HG03432 (cell line): Measurements from ENCODE around the gene TGFBR3.

Experiments used
- ATAC-seq: cut with Tn5 transposase; IDR thresholded peaks from one replicate; pipeline ENCODE4 v1.9.1; 2021; ENCODE audit warnings: mild to moderate bottlenecking, moderate library complexity; ENCODE audit not compliant: unreplicated experiment

Gene TGFBR3

GRCh38 chr1:91764471-91765115 lies 121.4 kb downstream of the TGFBR3 start:
- no peak for ATAC-seq

GRCh38 chr1:91763252-91763651 lies 122.7 kb downstream of the TGFBR3 start:
- no peak for ATAC-seq

DNA sequence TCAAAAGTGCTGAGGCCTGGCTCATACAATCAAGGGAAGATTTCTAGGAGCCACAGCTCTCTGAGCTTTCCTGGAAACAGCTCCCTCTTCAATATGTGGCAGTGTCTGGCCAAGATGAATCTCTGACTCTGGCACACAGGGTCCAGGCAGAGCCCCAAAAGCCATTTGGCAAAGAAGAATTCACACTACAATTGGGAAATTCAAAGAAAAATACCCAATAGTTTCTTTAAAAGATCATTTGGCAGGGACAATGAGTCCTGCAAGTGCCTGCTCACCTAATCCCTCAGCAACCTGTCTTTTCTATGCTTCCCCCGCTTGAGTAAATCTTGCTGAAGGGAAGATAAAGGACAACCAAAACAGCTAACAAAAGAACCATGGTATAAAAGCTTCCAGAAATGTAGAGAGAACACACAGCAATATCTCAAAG lies 124.6 kb downstream of the TGFBR3 start:
- ATAC-seq: no peak

GRCh38 chr1:91760512-91760911 lies 125.4 kb downstream of the TGFBR3 start:
- no peak for ATAC-seq

- no peak for ATAC-seq
Measured at GRCh38 chr1:91759076-91759475, 126.9 kb downstream of the TGFBR3 start.

GRCh38 chr1:91757763-91758460 lies 128.0 kb downstream of the TGFBR3 start:
- ATAC-seq: no peak

GRCh38 chr1:91755702-91756287 lies 130.2 kb downstream of the TGFBR3 start:
- ATAC-seq: no peak

GRCh38 chr1:91754816-91755580 lies 131.0 kb downstream of the TGFBR3 start:
- ATAC-seq: no peak

- ATAC-seq: peak; percentile 69
Measured at GRCh38 chr1:91754348-91754747, 131.6 kb downstream of the TGFBR3 start.

DNA sequence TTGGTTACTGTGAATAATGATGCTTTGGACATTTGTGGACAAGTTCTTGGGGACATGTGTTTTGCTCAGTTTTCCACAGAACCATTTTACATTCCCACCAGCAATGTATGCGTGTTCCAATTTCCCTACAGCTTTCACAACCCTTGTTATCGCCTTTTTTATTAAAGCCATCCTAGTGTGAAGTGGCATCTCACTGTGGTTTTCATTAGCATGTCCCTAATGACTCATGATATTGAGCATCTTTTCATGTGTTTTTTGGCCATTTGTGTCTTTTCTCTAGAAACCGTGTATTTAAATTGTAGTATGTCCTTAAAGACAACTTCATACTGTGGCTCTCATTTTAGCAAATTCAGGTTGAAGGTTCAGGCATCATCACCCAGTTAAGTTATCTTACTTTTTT lies 132.1 kb downstream of the TGFBR3 start:
- no peak for ATAC-seq

DNA sequence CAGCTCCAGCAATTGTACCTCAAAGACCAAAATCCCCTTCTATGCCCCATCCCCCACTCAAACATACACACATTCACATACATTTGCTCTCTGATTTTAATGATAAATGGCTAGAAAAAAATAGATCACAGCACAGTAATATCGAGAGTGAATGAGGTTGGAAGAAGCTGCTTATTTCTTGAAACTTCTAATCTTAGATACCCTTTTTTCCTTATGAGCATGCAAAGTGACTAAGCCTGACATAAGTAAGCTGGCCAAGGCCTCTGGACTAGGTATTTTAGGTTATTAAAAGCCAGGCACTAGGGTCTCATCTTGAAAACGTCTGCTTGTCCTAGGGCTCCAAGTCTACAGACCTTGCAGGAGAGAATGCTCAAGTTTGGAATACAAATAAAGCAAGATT lies 133.6 kb downstream of the TGFBR3 start:
- ATAC-seq: peak; percentile 79

DNA sequence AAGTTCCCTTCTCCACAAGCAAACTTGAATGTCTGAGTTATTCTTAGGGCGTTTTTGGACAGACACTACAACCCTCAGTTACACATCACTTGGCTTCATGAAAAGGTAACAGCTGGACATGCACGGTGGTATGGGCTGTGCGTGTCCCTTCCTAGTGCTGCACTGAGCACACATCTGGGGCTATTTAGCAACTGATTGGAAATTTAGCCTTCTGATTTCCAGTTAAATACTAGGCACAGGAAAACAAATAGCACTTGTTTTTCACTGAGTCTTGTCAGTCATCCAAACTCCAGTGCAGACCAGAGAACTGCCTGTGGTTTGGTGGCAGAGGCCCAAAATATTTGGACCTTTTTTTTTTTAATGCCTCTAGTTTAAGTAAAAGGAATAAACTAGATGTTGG lies 134.7 kb downstream of the TGFBR3 start:
- ATAC-seq: no peak

DNA sequence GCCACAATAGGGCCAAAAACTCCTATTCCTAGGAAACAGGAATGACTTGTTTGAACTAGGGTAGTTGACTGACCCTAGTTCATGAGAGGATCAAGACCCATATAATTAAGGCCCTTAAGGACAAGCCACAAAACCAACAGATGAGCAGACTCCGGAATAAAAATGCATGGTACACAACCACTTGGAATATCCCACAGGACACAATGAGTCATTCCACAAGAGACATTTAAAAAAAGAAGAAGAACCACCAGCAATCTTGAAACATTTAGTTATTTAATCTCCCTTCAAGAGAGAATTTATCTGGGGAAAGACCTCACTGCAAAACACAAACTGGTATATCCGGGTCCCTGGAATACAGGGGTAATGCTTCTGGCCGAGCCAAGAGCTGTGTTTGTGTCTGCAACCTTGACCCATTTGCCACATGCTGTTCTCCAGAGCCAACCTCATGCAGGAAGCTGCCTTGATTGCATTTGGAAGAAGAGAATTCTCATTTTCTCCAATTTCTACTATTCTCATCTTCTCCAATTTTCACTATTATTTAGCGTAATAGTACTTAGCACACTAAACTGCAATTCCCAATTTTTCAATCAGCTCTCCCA lies 135.5 kb downstream of the TGFBR3 start:
- no peak for ATAC-seq

DNA sequence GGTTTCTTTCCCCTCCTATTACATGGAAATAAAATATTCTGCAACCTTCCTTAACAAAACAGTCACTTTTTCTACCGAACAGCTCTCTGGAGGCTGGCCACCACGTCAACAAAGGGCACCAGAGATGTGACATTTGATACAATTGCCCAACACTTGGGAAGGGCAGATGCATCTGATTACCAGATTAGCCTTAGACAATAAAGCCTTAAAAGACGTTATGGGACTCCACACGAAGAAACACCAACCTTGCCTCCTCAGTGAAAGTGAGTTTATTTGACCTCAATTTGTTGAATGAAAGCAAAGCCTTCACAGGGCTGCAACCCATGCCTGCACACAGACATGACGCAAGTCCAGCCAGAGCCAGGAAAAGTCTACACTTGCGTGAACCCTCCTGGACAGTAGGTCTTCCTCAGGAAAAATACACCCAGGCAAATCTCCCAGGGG lies 136.1 kb downstream of the TGFBR3 start:
- ATAC-seq: no peak

DNA sequence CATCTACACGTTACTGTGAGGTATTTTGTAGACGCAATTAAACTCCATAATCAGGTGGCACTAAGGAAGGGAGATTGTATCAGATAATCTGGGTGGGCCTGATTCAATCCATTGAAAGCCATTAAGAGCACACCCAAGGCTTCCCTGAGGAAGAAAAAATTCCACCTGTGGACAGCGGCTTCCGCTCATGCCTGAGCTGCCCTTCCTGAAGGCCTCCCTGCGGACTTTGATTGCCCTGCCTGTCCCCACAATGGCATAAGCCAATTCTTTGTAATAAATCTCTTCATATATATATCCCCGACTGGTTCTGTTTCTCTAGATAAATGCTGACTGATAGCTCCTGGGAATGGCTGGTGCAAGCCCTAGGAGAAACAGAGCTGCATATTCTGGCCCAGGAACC lies 138.3 kb downstream of the TGFBR3 start:
- ATAC-seq: no peak

DNA sequence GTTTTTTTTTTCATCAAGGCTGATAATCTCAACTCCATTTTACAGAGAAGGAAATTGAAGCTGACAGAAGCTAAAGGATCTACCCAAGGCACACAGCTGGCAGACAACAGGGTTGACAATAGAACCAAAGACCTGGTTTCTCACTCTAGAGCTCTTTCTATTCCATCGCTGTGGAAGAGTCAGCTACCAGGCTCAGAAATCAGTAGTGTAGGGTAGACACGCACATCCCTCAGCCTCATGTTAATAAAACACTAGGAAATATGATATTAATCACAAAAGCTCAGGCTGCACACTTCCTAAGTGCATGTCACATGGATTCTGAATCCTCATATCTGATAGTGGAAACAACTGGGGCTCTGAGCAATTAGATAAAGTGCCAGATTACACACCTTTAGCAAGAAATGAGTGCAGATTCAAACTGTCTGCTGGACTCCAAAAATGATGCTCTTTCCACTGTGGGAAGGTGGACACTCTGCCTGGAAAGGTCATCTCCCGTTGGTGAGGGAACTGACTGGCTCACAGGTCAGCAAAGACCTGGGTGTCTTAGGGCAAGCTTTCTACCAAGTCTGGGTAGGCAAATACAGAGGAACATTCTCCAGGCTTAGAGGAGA lies 139.1 kb downstream of the TGFBR3 start:
- ATAC-seq: no peak

GRCh38 chr1:91745640-91746373 lies 140.1 kb downstream of the TGFBR3 start:
- no peak for ATAC-seq

DNA sequence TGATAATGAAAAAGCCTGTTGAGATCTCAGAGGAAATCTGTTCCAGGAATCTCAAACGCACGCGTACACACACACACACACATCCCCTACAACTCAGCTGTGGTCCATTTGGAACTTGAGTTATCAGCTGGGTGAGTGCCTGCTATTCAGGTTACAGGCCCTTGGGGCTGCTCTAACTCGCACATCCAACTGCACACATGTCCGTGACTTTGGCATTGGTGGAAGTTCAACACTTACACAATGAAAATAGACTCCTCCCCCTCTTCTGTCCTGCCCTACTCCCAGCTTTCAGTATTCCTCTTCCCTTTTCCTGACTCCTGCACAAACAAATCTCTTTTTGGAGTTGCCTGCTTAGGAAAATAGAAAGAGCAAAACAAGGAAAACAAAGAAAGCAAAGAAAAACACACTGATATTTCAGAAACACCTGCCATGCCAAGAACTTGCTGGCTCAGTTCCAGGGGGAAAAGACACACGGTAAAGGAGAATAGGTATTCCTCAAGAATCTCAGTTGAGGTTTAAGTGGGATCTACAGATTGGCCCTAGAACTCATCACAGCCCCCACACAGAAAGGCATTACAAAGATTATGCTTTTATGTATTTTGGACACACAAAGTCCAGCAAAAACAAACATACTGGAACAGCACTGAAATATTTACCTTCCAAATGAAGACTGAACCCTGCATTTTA lies 140.9 kb downstream of the TGFBR3 start:
- ATAC-seq: no peak

- ATAC-seq: no peak
Measured at GRCh38 chr1:91742848-91743292, 143.1 kb downstream of the TGFBR3 start.
